ENCODE results near the gene HTR6.
"Not testable (repeated sequence)": the region's sequence is repeated elsewhere in the genome, so short reads cannot be mapped to it uniquely, and the experiment has no call there.

HTR6 gene

GRCh38 chr1:19632211-19632610 is 32.5 kb upstream of the HTR6 start:
- Mint-ChIP-seq H3K27ac (no peak overlapping the region), H3K4me1 (no peaks in the 10 kb centered on the region)

GRCh38 chr1:19633106-19633505 is 31.6 kb upstream of the HTR6 start:
- H3K4me3 Mint-ChIP-seq: no peak overlapping the region
- H3K36me3 Mint-ChIP-seq: peaks cover 2% of the 10 kb centered on the region
- H3K9me3 Mint-ChIP-seq: no peaks in the 10 kb centered on the region
- H3K27ac Mint-ChIP-seq: no peak overlapping the region
- no peaks in the 10 kb centered on the region for H3K4me1 Mint-ChIP-seq
- H3K27me3 Mint-ChIP-seq: no peaks in the 10 kb centered on the region

More at GRCh38 chr1:19632211-19632610, 32.5 kb upstream of the HTR6 start:
- Mint-ChIP-seq H3K27me3 (no peaks in the 10 kb centered on the region), H3K4me3 (no peak overlapping the region), H3K36me3 (peaks cover 4% of the 10 kb centered on the region), H3K9me3 (no peaks in the 10 kb centered on the region)

- not testable (repeated sequence) for H3K4me1 Mint-ChIP-seq, H3K4me3 Mint-ChIP-seq, H3K27ac Mint-ChIP-seq, H3K27me3 Mint-ChIP-seq, H3K9me3 Mint-ChIP-seq, H3K36me3 Mint-ChIP-seq
Measured at GRCh38 chr1:19635064-19635463, 29.6 kb upstream of the HTR6 start.

GRCh38 chr1:19635646-19636045 is 29.0 kb upstream of the HTR6 start:
- H3K9me3 Mint-ChIP-seq: no peaks in the 10 kb centered on the region
- H3K36me3 Mint-ChIP-seq: no peaks in the 10 kb centered on the region
- H3K27me3 Mint-ChIP-seq: no peaks in the 10 kb centered on the region
- no peaks in the 10 kb centered on the region for H3K4me1 Mint-ChIP-seq
- no peak overlapping the region for H3K27ac Mint-ChIP-seq
- no peak overlapping the region for H3K4me3 Mint-ChIP-seq

GRCh38 chr1:19636065-19636464 is 28.6 kb upstream of the HTR6 start:
- H3K27me3 Mint-ChIP-seq: no peaks in the 10 kb centered on the region
- no peaks in the 10 kb centered on the region for H3K9me3 Mint-ChIP-seq
- H3K36me3 Mint-ChIP-seq: no peaks in the 10 kb centered on the region
- no peak overlapping the region for H3K27ac Mint-ChIP-seq
- no peak overlapping the region for H3K4me3 Mint-ChIP-seq
- H3K4me1 Mint-ChIP-seq: no peaks in the 10 kb centered on the region

- H3K9me3 Mint-ChIP-seq, H3K27ac Mint-ChIP-seq, H3K4me3 Mint-ChIP-seq, H3K4me1 Mint-ChIP-seq, H3K27me3 Mint-ChIP-seq, H3K36me3 Mint-ChIP-seq: not testable (repeated sequence)
Measured at GRCh38 chr1:19636749-19637148, 27.9 kb upstream of the HTR6 start.

GRCh38 chr1:19637606-19638005 is 27.1 kb upstream of the HTR6 start:
- Mint-ChIP-seq H3K4me3 (no peak overlapping the region), H3K27me3 (no peaks in the 10 kb centered on the region), H3K36me3 (no peaks in the 10 kb centered on the region), H3K9me3 (no peaks in the 10 kb centered on the region), H3K4me1 (no peaks in the 10 kb centered on the region), H3K27ac (no peak overlapping the region)

- not testable (repeated sequence) for H3K4me1 Mint-ChIP-seq, H3K9me3 Mint-ChIP-seq, H3K4me3 Mint-ChIP-seq, H3K27me3 Mint-ChIP-seq, H3K27ac Mint-ChIP-seq, H3K36me3 Mint-ChIP-seq
Measured at GRCh38 chr1:19639228-19639627, 25.4 kb upstream of the HTR6 start.

- H3K27me3 Mint-ChIP-seq: no peaks in the 10 kb centered on the region
- no peak overlapping the region for H3K27ac Mint-ChIP-seq
- H3K4me1 Mint-ChIP-seq: peaks cover 4% of the 10 kb centered on the region
- H3K4me3 Mint-ChIP-seq: no peak overlapping the region
- no peaks in the 10 kb centered on the region for H3K9me3 Mint-ChIP-seq
- H3K36me3 Mint-ChIP-seq: no peaks in the 10 kb centered on the region
Measured at GRCh38 chr1:19639999-19640362, 24.7 kb upstream of the HTR6 start.

- no peaks in the 10 kb centered on the region for H3K27me3 Mint-ChIP-seq
Measured at GRCh38 chr1:19640363-19641316, 24.0 kb upstream of the HTR6 start.

GRCh38 chr1:19643121-19643520 is 21.6 kb upstream of the HTR6 start:
- H3K27ac Mint-ChIP-seq: no peak overlapping the region
- H3K36me3 Mint-ChIP-seq: no peaks in the 10 kb centered on the region
- H3K27me3 Mint-ChIP-seq: no peaks in the 10 kb centered on the region
- H3K9me3 Mint-ChIP-seq: no peaks in the 10 kb centered on the region
- H3K4me3 Mint-ChIP-seq: peak overlapping the region; percentile 85
- peaks cover 26% of the 10 kb centered on the region for H3K4me1 Mint-ChIP-seq

More at GRCh38 chr1:19640363-19641316, 24.0 kb upstream of the HTR6 start:
- no peaks in the 10 kb centered on the region for H3K36me3 Mint-ChIP-seq
- H3K9me3 Mint-ChIP-seq: no peaks in the 10 kb centered on the region
- peaks cover 5% of the 10 kb centered on the region for H3K4me1 Mint-ChIP-seq
- no peak overlapping the region for H3K4me3 Mint-ChIP-seq
- no peak overlapping the region for H3K27ac Mint-ChIP-seq

GRCh38 chr1:19643602-19644394 is 20.9 kb upstream of the HTR6 start, which contains the start of gene NBL1:
Gene NBL1 (plus strand): TSS chr1:19644311. CDS start chr1:19655031, 10,720 bp downstream.
- Mint-ChIP-seq H3K4me3 (peak within 1 kb of the TSS; percentile 98), H3K27ac (peak within 1 kb of the TSS; percentile 88), H3K4me1 (peaks cover 26% of the 10 kb centered on the region), H3K9me3 (no peaks in the 10 kb centered on the region), H3K36me3 (no peaks in the 10 kb centered on the region), H3K27me3 (no peaks in the 10 kb centered on the region)

GRCh38 chr1:19644395-19644680 is 20.3 kb upstream of the HTR6 start:
- Mint-ChIP-seq H3K36me3 (no peaks in the 10 kb centered on the region), H3K27me3 (no peaks in the 10 kb centered on the region), H3K9me3 (no peaks in the 10 kb centered on the region), H3K27ac (no peak overlapping the region), H3K4me3 (no peak overlapping the region), H3K4me1 (peaks cover 26% of the 10 kb centered on the region)

- H3K27me3 Mint-ChIP-seq: no peaks in the 10 kb centered on the region
- no peaks in the 10 kb centered on the region for H3K36me3 Mint-ChIP-seq
- peaks cover 26% of the 10 kb centered on the region for H3K4me1 Mint-ChIP-seq
- H3K4me3 Mint-ChIP-seq: peak overlapping the region; percentile 98
- H3K27ac Mint-ChIP-seq: peak overlapping the region; percentile 88
- H3K9me3 Mint-ChIP-seq: no peaks in the 10 kb centered on the region
Measured at GRCh38 chr1:19644681-19645410, 19.8 kb upstream of the HTR6 start.

- no peaks in the 10 kb centered on the region for H3K27me3 Mint-ChIP-seq
- H3K27ac Mint-ChIP-seq: no peak overlapping the region
- no peaks in the 10 kb centered on the region for H3K36me3 Mint-ChIP-seq
- no peaks in the 10 kb centered on the region for H3K9me3 Mint-ChIP-seq
- H3K4me3 Mint-ChIP-seq: peak overlapping the region; percentile 33
- H3K4me1 Mint-ChIP-seq: peaks cover 26% of the 10 kb centered on the region
Measured at GRCh38 chr1:19645411-19646251, 19.0 kb upstream of the HTR6 start.

All from activated naive CD4-positive, alpha-beta T cell treated with anti-CD3 and anti-CD28 coated beads, Interleukin-2, amount 50 U/mL, for 24 hours (primary cell).